GM10847 (cell line): Measurements from ENCODE around the gene BAG1.

Experiments used
- POLR2A ChIP-seq: IDR thresholded peaks from 2 replicates; pipeline ENCODE4 v1.6.1; 2011; ENCODE audit not compliant: insufficient read length; ENCODE audit errors: extremely low read depth

BAG1 gene

DNA sequence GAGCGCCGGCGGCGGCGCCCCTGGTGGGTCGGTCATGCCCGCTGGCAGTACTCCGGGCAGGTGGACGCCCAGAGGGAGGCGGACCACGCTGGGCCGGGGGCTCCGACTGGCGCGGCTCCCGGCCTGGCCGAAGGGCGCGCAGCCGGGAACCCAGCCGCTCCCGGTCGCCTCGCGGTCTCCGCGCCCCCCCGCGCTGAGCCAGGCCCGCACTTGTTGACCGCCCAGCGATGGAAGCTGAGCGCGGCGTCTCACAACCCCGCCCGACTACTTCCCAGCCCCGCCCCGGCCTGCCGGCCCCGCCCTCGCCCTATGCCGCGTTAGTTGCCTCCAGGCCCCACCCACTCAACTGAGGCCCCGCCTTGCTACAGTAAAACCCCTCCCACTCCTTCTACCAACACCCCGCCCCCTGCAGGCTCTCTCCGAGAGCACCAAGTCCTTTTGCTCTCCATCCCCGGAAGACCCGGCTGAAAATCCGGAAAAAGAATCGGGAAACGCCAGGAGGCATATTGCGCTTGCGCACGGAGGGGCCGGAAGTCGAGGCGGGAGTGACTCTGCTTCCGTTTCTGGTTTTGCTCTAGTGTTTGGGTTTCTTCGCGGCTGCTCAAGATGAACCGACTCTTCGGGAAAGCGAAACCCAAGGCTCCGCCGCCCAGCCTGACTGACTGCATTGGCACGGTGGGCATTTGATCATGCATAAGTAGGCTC lies at the start of gene BAG1, which contains the start of gene CHMP5:
BAG1 (minus strand) TSS at position 236 of the 705 bp plus-strand sequence.
CHMP5 (plus strand) TSS at position 577 of the 705 bp plus-strand sequence; CDS start at position 607, 30 bp downstream.
- TF ChIP-seq POLR2A: peak; percentile 38

DNA sequence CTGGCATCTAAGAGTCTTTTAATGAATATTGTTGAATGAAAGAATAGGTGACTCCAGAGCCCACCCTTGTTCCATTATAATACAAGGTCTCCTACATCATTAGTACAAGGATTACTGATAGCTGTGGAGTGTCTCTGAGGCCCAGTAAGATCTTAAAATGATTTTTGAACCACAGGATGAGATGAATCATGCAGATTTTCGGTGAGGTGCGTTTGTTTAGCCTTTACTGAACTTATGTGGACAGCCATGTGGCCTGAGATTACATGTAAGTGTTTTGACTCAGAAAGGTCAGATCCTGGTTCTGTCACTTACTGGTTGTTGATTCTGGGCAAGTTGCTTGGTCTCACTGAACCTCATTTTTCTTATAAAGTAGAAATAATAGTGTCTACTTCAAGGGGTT lies 47.4 kb upstream of the BAG1 start:
- no peak for TF ChIP-seq POLR2A

- TF ChIP-seq POLR2A: no peak
Measured at GRCh38 chr9:33310748-33311147, 46.2 kb upstream of the BAG1 start.

DNA sequence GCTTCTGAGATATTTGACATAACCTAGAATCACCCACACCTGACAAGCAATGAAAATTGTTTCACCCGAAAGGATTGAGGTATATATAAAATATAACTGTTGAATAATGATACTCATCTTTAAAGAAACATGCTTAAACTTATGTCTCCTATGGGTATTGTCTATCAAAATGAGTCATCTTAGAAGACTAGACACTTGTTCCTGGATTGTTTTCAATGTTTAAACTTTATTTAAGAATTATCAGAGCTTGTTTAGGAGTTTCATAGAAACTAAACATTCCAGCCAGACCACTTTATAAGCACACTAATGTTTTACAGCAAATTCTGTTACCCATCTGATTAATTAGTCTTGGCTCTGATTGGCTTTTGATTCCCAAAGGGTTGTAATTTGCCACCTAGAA lies 45.4 kb upstream of the BAG1 start:
- TF ChIP-seq POLR2A: no peak

DNA sequence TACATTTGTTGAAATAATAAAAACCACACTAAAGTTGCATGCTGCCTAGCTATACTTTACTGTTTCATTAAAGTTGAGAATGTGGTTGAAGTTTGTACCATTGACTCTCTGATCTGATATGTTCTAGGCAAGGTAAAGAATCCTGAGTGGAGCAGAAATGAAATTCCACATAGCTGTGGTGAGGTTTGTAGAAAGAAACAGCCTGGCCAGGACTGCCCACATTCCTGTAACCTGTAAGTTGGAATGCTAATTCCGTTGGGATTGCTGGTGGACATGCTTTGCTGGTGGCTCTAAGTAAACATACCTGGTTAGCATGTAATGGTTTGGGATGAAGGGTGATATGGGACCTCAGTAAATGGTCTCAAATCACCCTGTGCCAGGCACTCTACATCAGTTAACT lies 42.6 kb upstream of the BAG1 start:
- TF ChIP-seq POLR2A: no peak

- TF ChIP-seq POLR2A: no peak
Measured at GRCh38 chr9:33306037-33306436, 41.5 kb upstream of the BAG1 start.

DNA sequence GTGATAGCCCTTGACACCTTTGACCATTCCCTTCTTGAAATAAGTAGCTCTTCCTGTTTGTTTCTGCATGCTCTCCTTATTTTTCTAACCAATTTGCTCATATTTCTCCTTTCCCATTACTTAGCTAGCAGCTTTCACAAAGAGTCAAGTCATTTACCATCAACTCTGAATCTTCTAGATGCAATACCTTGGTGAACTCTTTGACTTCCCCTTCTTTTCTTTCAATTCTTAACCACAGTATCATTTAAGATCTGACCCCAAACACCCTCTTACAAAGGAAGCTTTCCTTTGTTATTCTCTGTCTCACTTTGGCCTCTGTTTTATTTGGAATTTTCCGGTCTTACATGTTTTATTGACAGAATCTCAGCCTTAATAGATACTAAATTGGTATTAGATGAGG lies 39.9 kb upstream of the BAG1 start:
- no peak for TF ChIP-seq POLR2A

DNA sequence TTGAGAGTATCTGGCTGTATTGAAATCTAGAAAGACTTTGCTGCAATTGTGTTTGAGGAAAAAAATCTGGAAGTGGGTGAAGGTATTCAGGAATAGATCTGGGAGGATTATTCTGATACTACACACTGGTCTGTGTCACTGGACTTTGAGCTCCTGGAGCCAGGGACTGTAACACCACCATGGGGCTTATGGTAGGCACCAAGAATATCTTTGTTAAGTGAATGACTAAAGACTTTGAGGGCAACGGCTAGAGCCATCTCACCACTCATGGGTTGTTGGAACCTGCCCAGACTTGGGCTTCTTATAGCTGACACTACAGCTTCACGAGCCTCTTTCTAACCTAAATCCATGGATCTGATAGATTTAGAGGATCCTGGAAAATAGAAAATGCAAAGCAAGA lies 36.0 kb upstream of the BAG1 start:
- no peak for TF ChIP-seq POLR2A

- no peak for TF ChIP-seq POLR2A
Measured at GRCh38 chr9:33297432-33297831, 32.9 kb upstream of the BAG1 start.

- no peak for TF ChIP-seq POLR2A
Measured at GRCh38 chr9:33295571-33295970, 31.1 kb upstream of the BAG1 start.

DNA sequence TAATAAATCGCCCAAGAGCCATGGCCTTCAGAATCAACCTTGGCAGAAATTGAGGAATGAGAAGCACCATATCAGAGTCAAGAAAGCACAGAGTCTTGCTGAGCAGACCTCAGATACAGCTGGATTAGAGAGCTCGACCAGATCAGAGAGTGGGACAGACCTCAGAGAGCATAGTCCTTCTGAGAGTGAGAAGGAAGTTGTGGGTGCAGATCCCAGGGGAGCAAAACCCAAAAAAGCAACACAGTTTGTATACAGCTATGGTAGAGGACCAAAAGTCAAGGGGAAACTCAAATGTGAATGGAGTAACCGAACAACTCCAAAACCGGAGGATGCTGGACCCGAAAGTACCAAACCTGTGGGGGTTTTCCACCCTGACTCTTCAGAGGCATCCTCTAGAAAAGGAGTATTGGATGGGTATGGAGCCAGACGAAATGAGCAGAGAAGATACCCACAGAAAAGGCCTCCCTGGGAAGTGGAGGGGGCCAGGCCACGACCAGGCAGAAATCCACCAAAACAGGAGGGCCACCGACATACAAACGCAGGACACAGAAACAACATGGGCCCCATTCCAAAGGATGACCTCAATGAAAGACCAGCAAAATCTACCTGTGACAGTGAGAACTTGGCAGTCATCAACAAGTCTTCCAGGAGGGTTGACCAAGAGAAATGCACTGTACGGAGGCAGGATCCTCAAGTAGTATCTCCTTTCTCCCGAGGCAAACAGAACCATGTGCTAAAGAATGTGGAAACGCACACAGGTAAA lies 30.3 kb upstream of the BAG1 start:
- no peak for TF ChIP-seq POLR2A

- no peak for TF ChIP-seq POLR2A
Measured at GRCh38 chr9:33293782-33294181, 29.3 kb upstream of the BAG1 start.

DNA sequence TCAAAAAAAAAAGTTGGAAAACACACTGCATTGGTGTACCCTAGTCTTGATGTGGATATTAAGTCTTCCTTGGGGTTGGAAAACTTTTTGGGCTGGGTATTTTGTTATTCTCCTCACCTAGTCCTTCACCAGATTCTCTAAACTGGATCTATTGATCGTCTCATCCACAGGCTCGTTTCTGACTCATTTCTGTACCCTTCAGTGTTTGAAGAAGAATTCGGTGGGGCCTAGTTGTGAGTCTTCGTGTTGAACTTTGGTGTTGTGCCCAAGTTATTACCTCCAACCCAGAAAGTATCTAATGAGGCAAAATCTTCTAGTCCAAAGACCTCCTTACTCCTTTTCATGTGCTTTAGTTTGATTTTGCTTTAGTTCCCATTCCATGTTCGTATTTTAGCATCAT lies 27.4 kb upstream of the BAG1 start:
- no peak for TF ChIP-seq POLR2A

- TF ChIP-seq POLR2A: no peak
Measured at GRCh38 chr9:33291031-33291397, 26.5 kb upstream of the BAG1 start.

DNA sequence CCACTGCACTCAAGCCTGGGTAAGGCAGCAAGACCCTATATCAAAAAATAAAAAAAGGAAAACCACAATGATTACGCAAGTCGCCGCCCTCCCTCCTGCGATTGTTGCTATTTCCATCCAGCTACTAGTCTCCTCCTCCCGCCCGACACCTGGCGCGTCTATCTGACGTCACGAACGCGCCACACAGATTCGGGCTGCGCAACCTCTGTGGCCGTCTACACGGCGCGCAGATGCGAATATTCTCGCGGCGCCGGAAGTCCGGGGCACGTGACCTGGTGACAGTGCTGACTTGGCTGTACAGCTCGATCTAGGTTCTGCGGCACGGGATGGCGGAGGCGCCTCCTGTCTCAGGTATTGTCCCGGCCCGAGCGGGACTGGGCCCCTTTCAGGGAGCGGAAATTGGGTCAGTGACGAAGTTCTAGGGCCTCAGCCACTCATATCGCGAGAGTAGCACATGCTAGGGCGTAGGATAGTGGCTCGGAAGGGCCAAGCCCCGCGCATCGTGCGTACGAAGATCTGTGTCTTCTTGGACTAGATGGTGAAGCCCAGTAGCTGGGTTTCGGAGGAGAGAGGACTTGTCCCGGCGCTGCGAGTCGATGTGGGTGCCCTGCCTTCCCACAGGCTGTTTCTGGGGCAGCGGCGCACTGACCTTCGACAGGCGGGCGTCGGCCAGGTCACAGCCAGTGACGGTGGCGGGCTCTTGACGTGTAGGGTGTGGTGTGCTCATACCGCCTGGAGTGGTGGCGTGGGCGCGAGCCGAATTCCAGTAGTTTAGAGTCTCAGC lies 25.9 kb upstream of the BAG1 start, which contains the start of gene NFX1:
NFX1 (plus strand) TSS at position 270 of the 784 bp plus-strand sequence; CDS start at position 327, 57 bp downstream.
- peak; percentile 91 for TF ChIP-seq POLR2A

DNA sequence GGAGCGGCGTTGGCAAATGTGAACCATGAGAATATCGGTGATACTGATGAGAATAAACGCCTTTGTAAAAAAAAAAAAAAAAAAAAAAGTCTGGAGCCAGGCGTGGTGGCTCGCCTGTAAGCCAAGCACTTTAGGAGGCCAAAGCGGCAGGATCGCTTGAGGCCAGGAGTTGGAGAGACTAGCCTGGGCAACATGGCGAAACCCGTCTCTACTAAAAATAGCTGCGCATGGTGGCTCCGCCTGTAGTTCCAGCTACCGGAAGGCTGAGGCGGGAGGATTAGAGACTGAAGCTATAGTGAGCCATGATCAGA lies 25.4 kb upstream of the BAG1 start:
- no peak for TF ChIP-seq POLR2A
